ENCODE data around the gene PALM3.

Gene PALM3

GRCh38 chr19:14089662-14090508, 28.0 kb upstream of the PALM3 start:
- peak; percentile 34 for DNase-seq

GRCh38 chr19:14089412-14089661, 27.5 kb upstream of the PALM3 start:
- DNase-seq = no peak

DNA sequence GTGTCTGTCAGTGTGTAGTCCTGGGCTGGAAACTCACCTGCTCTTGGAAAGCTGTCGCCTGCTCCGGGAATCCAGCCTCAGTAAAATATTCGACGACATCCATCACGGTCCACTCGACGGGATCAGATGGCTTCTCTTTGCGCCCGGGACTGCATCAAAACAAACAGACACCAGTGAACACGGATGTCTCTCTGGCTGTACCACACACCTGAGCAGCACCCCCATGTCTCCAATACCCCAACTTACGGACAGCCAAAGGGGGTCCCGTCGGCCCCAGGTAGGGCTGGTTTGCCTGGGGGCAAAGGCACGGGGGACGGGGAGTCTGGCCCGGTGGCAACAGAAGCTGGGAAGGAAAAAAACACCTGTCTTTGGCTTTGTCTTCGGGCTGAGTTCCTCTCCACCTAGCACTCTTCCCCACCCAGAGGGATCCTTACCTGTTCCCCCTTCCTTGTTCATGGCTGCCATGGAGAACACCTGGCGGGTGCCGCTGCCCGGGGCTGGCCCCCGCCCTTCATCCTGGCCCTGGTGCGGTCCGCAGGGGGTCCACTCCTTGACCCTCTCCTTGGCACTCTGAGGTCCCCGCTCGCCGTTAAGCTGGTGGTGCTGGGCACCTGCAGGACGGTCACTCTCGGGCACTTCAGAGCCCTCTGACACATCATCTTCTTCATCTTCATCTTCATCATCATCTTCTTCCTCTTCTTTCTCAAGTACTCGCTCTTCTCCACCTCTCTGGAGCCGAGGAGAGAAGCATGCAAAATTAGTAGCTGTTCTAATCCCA, 26.9 kb upstream of the PALM3 start:
- DNase-seq = no peak

GRCh38 chr19:14086098-14086497, 24.2 kb upstream of the PALM3 start:
- DNase-seq = no peak

DNA sequence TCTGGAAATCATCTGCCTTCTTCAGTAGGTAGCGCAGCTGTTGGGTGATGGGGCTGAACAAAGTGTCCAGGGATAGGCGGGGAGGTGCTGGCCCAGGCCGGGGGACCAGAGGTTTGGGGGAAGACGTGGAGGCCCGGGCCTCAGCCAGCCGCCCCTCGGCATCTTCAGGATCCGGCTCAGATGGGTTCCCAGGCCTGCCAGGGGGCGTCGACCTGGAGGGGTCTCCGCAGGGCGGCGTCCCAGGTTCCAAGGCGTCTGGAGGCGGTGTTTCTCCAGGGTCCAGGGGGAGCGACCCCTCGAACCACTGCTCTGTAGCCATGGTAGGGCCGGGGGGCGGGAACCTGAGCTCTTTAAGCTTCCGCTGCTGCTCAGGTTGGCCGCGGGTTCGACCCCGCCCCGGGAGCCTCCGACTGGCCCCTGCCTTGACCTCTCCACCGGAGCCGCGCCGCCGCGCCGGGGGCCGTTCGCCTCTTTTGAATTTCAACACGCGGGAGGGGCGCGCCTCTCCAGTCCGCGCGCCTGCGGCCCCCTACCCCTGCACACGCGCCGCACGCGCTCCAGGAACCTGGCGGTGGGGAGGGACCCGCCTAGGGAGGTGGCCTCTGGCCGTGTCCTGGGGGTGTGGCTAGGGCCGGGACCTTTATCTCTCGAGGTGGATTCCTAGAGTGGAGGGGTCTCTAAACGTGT, 23.6 kb upstream of the PALM3 start, which contains the start of gene C19orf67:
TSS of gene C19orf67 (minus strand) at position 475 of the 687 bp plus-strand sequence. CDS start at position 319, 156 bp downstream.
- no peak for DNase-seq

DNA sequence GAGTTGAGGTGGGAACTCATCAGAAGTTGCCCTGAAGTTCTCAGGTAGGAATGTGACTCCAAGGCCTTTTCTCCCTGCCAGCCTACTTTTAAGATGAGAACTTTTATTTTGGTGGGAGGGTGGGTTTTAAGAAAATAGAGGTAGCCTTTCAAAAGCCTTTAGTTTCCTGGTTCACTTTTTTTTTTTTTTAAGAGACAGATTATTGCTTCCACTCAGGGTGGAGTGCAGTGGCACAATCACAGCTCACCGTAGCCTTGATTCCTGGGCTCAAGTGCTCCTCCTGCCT, 20.7 kb upstream of the PALM3 start:
- DNase-seq = no peak

- no peak for DNase-seq
Measured at GRCh38 chr19:14081797-14082674, 20.2 kb upstream of the PALM3 start.

GRCh38 chr19:14080887-14081796, 19.3 kb upstream of the PALM3 start:
- DNase-seq = peak; percentile 99

- DNase-seq = no peak
Measured at GRCh38 chr19:14078411-14078810, 16.5 kb upstream of the PALM3 start.

DNA sequence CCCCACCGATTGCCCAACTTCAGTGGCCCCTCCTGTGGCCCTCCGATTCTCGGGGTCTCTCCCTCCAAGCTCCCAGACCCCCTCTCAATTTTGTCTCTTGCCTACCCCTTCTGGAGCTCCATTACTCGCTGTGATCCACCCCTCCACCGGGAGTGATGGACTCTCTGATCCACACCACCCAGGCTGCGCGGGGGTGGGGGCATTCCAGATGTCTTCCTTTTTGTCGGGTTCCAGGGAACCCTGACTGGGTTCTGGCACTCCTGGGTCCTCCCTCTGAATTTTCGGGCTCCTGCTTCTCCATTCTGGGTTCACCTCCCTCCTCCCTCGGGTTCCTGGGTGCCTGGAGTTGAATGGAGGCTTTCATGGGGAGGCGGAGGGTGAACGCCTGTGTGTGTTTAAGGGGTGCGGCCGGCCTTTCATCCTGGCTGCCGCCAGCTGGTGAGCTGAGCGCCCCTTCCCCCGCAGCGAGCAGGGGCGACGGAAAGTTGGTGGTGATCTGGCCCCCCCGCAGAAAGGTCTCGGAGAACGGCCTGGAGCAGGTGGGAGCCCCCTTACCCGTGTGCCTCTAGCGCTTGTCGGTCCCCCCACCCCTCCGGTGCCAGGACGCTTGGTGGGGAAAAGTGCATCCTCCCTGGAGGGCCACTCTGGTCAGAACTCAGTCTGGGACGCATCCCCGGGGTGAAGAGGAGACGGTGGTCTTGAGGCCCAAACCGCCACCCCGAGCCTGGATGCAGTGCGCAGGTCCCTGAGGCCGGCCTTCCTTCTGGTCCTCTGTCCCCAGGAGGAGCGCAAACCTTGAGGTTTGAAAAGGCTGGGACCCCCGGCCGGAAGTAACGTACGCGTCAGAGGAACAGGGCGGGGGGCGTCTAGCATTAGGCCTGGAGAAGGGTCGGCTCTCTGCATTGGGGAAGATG, 12.3 kb upstream of the PALM3 start:
- DNase-seq = no peak

DNA sequence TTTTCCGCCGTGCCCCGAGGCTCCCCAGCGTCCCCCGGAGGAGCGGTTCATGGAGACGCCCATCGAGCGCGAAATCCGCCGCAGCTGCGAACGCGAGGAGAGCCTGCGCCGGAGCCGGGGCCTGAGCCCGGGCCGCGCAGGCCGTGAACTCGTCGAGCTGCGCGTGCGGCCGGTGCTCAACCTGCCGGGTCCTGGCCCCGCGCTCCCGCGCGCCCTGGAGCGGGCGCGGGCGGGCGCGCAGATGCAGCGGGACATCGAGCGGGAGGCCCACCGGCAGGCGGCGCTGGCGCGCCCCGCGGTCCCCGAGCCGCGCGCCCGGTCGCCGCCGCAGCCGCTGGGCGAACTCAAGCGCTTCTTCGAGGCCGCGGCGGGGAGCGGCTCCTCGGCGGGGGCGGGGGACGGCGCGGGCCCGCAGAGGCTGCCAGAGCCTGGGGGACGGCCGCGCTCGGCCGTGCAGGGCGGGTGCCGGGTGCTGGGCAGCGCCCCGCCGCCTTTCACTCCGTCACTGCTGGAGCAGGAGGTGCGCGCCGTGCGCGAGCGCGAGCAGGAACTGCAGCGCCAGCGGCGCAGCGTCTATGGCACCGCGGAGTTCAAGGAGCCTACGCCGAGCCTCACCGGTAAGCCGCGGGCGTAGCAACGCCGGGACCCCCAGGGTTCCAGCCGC, 11.5 kb upstream of the PALM3 start:
- peak; percentile 62 for DNase-seq

DNA sequence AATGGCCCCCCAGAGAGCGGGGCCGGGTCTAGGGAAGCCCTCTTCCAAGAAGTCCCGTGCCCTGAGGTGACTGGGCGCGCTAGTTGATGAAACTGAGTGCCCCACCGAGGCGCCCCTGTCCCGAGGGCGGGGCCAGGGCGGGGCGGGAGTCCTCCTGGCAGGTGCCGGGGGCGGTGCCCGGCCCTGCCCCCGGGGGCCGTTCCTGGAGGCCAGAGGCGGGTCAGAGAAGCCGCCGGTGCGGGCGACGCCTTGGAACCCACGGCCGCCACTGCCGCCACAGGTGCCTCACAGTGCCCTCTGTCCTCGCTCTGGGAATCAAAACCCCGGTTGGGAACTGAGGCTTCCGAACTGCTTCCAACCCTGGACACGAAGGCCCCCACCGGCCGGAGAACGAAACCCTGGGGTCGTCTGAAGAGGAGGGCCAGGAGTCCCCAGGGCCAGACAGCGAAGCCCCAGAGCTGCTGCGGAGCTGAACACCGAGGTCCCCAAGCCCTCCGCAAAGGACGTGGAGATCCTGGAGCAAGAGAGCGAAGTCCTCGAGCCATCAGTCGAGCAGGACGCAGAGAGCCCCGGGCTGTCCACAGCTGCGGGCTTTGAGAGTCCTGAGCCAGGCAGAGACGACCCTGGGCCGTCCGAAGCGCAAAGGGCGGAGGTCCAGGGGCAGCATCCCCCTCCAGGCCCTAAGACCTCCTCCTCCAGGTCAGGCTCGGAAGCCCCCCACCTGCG, 10.8 kb upstream of the PALM3 start, which contains the start of gene MISP3:
TSS of gene MISP3 (plus strand) at position 252 of the 726 bp plus-strand sequence. CDS start 524 bp downstream, outside the sequence.
- no peak for DNase-seq

- DNase-seq = no peak
Measured at GRCh38 chr19:14070268-14071050, 8.6 kb upstream of the PALM3 start.

DNA sequence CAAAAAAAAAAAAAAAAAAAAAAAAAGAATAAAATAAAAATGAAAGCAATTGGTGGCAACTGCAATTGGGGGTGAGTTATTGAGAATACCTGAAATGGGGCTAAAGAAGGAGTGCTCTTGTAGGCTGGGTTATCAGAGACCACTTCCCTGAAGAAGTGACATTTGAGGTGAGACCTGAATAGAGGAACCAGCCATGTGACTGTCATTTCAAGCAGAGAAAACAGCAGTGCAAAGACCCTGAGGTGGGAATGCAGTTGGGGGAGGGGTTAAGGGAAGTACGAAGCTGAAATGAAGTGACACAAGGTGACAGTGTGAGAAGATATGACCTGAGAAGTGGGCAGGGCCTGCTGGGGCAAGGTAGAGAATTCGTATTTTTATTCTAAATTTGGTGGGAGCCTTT, 4.3 kb upstream of the PALM3 start:
- no peak for DNase-seq

GRCh38 chr19:14063105-14063504, 1.2 kb upstream of the PALM3 start:
- DNase-seq = no peak

GRCh38 chr19:14062558-14062855, 631 bp upstream of the PALM3 start:
- DNase-seq = no peak

DNA sequence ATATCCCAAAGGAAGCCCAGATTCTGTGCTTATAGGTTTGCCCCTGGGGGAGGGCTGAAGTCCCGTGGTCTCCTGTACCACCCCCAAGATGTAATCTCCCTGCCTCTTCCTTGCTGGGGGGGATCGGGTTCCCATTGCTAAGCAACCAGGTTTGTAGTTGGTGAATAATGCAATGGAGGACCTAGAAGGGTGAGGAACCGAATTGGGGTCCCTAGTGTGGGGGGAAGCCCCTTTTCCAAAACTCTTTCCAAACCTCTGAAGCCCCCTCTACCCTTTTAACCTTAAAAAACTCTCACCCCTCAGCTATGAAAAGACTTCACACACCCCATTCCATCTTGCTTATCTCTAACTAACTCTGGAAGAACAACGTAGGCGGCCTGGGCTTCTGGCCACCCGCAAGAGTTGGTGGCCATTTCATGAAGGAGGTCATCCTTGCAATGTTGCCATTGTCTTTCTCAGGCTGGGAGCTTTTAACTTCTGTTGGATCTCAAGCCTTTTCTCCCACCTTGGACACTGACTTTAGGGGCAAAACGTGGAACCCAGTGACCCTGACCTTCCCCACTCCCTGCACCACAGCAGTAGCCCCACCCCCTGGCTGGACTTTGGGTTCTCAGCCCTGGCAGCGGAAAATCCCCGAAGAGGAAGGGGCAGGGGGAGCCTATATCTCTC, 661 bp downstream of the PALM3 start:
- no peak for DNase-seq

DNA sequence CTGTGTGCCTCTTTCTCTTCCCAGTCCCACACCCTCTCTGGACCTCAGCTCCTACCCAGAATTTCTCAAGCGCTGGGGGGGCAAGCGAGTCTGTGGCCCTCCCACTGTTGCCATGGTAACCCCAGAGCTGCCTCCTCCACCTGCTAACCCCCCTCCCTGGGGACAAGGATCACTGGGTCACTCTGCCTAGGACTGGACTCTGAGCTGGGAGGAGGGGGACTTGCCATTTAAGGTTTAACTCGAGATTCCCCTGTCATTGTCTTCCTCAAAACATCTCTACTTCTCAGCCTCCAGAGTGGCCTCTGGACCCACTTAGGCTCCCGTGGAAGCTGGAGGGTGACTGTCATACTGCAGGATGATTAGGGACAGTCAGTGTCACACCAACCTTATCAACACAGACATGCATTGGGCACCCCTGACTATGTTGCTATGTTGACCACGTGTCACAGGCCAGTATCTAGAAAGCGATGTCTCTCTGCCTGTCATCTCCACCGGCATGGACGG, 2.2 kb downstream of the PALM3 start:
- no peak for DNase-seq

Measured in effector CD8-positive, alpha-beta T cell (primary cell).